SH-SY5Y (cell line): Measurements from ENCODE around the gene TRA2B.

Experiments used
- GATA2 ChIP-seq: IDR thresholded peaks from 2 replicates; pipeline ENCODE4 v1.6.1; 2011; ENCODE audit warnings: mild to moderate bottlenecking, low read depth, low read length
- GATA3 ChIP-seq: IDR thresholded peaks from 2 replicates; pipeline ENCODE4 v1.6.1; 2011; ENCODE audit warnings: low read depth, mild to moderate bottlenecking, low read length, moderate library complexity

TRA2B gene

GRCh38 chr3:185927501-185928200, 10.2 kb downstream of the TRA2B start:
- TF ChIP-seq GATA3 (no peak), GATA2 (no peak)

- TF ChIP-seq GATA3 (no peak), GATA2 (no peak)
These were observed 11.4 kb downstream of the TRA2B start for GRCh38 chr3:185926445-185926844.

GRCh38 chr3:185925353-185925752, 12.5 kb downstream of the TRA2B start:
- TF ChIP-seq GATA3 = no peak
- TF ChIP-seq GATA2 = no peak

GRCh38 chr3:185924375-185924774, 13.4 kb downstream of the TRA2B start:
- TF ChIP-seq GATA3 (no peak), GATA2 (no peak)

- TF ChIP-seq GATA2 (no peak), GATA3 (no peak)
These were observed 17.6 kb downstream of the TRA2B start for GRCh38 chr3:185920184-185920583.

- TF ChIP-seq GATA3 (no peak), GATA2 (no peak)
These were observed 21.6 kb downstream of the TRA2B start for GRCh38 chr3:185916042-185916833.

GRCh38 chr3:185915642-185916041, 22.2 kb downstream of the TRA2B start:
- TF ChIP-seq GATA3 (no peak), GATA2 (no peak)

GRCh38 chr3:185914911-185915629, 22.7 kb downstream of the TRA2B start:
- no peak for TF ChIP-seq GATA2
- TF ChIP-seq GATA3 = no peak

GRCh38 chr3:185912929-185913901, 24.6 kb downstream of the TRA2B start:
- TF ChIP-seq GATA3 = no peak
- no peak for TF ChIP-seq GATA2

GRCh38 chr3:185912512-185912911, 25.3 kb downstream of the TRA2B start:
- TF ChIP-seq GATA3 (no peak), GATA2 (no peak)

GRCh38 chr3:185900228-185900627, 37.6 kb downstream of the TRA2B start:
- TF ChIP-seq GATA3 (no peak), GATA2 (no peak)

GRCh38 chr3:185896636-185897035, 41.2 kb downstream of the TRA2B start:
- TF ChIP-seq GATA3 (no peak), GATA2 (no peak)

GRCh38 chr3:185887066-185887465, 50.7 kb downstream of the TRA2B start:
- TF ChIP-seq GATA3 = no peak
- TF ChIP-seq GATA2 = no peak
